Lower leg skin (tissue), 4 donors: Measurements from ENCODE around the gene VSX1. TPM values are rescaled to one million over a fixed set of nuclear protein-coding genes. Genes with fewer than 3 reads are reported as not detected.

Experiments used
- DNase-seq, 2 donors: peaks; one replicate each; pipeline ENCODE4 v3.0.0-alpha.2; 2019; ENCODE audit warnings: low spot score in 2 of 2
- H3K4me3 ChIP-seq: fragments of 200-600 bp; sonication (generic); 2 replicates; pipeline ENCODE4 v1.5.1; 2017; ENCODE audit warnings: mild to moderate bottlenecking, low read depth; ENCODE audit not compliant: poor library complexity, severe bottlenecking
- CTCF ChIP-seq, 3 donors: fragments of 450-650 bp; IDR thresholded peaks; one replicate each; pipeline ENCODE4 v1.5.1; 2016; ENCODE audit warnings: antibody characterized with exemption in 3 of 3, mild to moderate bottlenecking in 3 of 3, moderate library complexity in 2 of 3
- POLR2A ChIP-seq, 2 donors: fragments of 450-650 bp; IDR thresholded peaks; one replicate each; pipeline ENCODE4 v1.6.1; 2016 to 2017; ENCODE audit warnings: antibody characterized with exemption in 2 of 2, mild to moderate bottlenecking in 1 of 2, moderate library complexity in 1 of 2
- WGBS, 2 donors: methylation state at CpG; one replicate each; pipeline ENCODE4 v1.1.5; 2018; 5-methylcytosine and 5-hydroxymethylcytosine counted together
- intact Hi-C: fragments of 100-400 bp; cut with DNase I; formaldehyde crosslinking; loops from one replicate; pipeline ENCODE4 v1.15.0; 2023; ENCODE audit warnings: low total_unique reads
- total RNA-seq, 4 donors: library from RNA; depleted of rRNA; stranded (reverse); fragments of >200 nt; gene quantifications; one replicate each; pipeline ENCODE4 v1.1.0, GENCODE V29; 2016

VSX1 gene
- total RNA-seq, 4 donors from 2014 or later, result not detected

- peak in 1 of 2 donors; percentile 70 for DNase-seq
- no peak for TF ChIP-seq CTCF (IDR thresholded peaks at IDR 0.05)
- no peak for TF ChIP-seq POLR2A (IDR thresholded peaks at IDR 0.05)
- 14 to 27% methylated on average over 6 of the region's 6 CpGs for WGBS, 2 donors
- intact Hi-C loops, result loop anchor here (10.0 kb wide), 1 partner anchor 1626 kb away; no protein-coding TSS in a partner anchor
- no peak overlapping the region for H3K4me3 ChIP-seq
Measured at GRCh38 chr20:25040438-25040831, 41.5 kb downstream of the VSX1 start.

GRCh38 chr20:25039697-25040437, 42.1 kb downstream of the VSX1 start:
- no peak overlapping the region for H3K4me3 ChIP-seq
- TF ChIP-seq POLR2A (IDR thresholded peaks at IDR 0.05), result no peak
- no peak for TF ChIP-seq CTCF (IDR thresholded peaks at IDR 0.05)
- DNase-seq, result peak; percentile 93 to 97
- WGBS, 2 donors, result 12 to 25% methylated on average over 9 of the region's 9 CpGs
- intact Hi-C loops, result loop anchor here (10.0 kb wide), 1 partner anchor 1625 kb away; no protein-coding TSS in a partner anchor

GRCh38 chr20:25038591-25039015, 43.3 kb downstream of the VSX1 start:
- H3K4me3 ChIP-seq, result no peak overlapping the region
- WGBS, 2 donors, result 53 to 77% methylated on average over 4 to 6 of the region's 6 CpGs
- no peak for TF ChIP-seq POLR2A (IDR thresholded peaks at IDR 0.05)
- TF ChIP-seq CTCF (IDR thresholded peaks at IDR 0.05), result no peak
- DNase-seq, result no peak
- intact Hi-C loops, result no loop called here

- TF ChIP-seq CTCF (IDR thresholded peaks at IDR 0.05) (no peak), POLR2A (IDR thresholded peaks at IDR 0.05) (no peak)
- DNase-seq, result no peak
- 51 to 72% methylated on average over 3 of the region's 3 CpGs for WGBS, 2 donors
- no peak overlapping the region for H3K4me3 ChIP-seq
- intact Hi-C loops, result no loop called here
Measured at GRCh38 chr20:25038103-25038410, 43.9 kb downstream of the VSX1 start.

- DNase-seq, result no peak
- TF ChIP-seq CTCF (IDR thresholded peaks at IDR 0.05), result no peak
- TF ChIP-seq POLR2A (IDR thresholded peaks at IDR 0.05), result no peak
- H3K4me3 ChIP-seq, result no peak overlapping the region
- 58 to 69% methylated on average over 15 of the region's 15 CpGs for WGBS, 2 donors
- intact Hi-C loops, result no loop called here
Measured at GRCh38 chr20:25037288-25038102, 44.4 kb downstream of the VSX1 start.
